IPS-18c (cell line): ENCODE measurements around the gene PIAS1.
"Not testable (repeated sequence)": the region's sequence is repeated elsewhere in the genome, so short reads cannot be mapped to it uniquely, and the experiment has no call there.

Source experiments
- H3K4me3 ChIP-seq: 2 replicates; pipeline ENCODE4 v1.7.0; 2013; ENCODE audit warnings: low read depth, mild to moderate bottlenecking, low read length, moderate library complexity; ENCODE audit not compliant: insufficient read depth
- H3K9me3 ChIP-seq: one replicate; pipeline ENCODE4 v1.6.1; 2013; ENCODE audit warnings: mild to moderate bottlenecking, low read length, moderate library complexity; ENCODE audit not compliant: control insufficient read depth, insufficient read depth

Gene PIAS1

DNA sequence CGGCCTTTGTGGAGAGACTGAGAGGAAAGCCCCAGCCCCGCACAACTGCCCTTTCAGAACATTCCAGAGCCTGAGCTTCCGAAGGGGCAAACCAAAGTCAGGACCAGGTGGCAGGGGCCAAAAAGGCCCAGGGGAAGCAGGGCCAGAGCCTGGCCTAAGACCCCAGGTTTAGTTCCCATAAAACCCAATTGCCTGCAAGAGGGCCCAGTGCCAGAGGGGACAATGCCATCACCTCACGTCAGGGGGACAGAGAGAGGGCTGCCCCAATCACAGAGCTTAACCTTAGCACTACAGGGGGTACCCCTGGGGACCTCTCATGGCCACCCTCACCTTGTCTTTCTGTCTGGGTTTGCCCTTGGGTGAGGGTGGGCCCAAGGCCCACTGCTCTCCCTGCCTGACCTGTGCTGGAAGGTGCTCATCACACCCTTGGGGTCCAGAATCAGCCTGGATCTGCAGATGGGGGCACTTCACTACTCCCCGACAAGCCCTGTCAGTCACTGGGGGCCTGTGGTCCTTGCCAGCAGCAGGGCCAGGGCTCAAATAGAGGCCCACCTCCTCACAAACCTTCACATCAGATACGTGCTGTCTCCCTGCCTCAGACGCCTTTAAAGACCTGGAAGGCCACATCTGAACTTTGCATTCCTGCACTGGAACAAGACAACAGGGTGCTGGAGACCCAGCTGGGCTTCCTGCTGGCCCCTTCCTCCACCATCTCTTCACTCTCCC is 147.2 kb downstream of the PIAS1 start:
- H3K9me3 ChIP-seq: no peaks in the 10 kb centered on the region

DNA sequence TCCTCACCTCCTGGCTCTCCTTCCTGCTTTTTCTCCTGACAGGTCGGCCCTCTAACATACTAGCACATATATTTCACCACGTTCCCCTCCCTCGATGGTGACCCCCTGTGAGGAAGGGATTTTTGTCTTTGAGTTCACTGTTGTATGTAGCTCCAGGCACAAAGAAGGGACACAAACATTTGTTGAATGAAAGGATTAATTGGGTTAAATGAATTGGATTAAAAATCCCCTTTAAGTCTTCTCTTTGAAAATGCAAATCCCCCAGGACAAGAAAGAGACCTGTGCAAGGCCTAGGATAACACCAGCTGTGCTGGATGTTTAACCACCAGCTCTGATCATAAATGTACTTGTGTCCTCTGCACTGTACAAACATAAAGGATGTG is 147.8 kb downstream of the PIAS1 start:
- H3K9me3 ChIP-seq: no peaks in the 10 kb centered on the region
- no peak overlapping the region for H3K4me3 ChIP-seq

More for the DNA sequence above, 147.2 kb downstream of the PIAS1 start:
- no peak overlapping the region for H3K4me3 ChIP-seq

DNA sequence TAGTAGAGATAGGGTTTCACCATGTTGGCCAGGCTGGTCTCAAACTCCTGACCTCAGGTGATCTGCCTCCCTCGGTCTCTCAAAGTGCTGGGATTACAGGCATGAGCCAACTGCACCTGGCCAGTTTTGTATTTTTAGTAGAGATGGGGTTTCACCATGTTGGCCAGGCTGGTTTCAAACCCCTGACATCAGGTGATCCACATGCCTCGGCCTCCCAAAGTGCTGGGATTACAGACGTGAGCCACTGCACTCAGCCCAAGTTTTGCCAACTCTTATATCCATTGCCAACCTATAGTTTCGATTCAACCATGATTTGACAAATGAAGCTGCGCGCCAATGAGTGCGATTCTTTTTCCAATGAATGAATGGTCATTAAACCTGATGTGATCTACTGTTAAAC is 148.9 kb downstream of the PIAS1 start:
- not testable (repeated sequence) for H3K9me3 ChIP-seq, H3K4me3 ChIP-seq

DNA sequence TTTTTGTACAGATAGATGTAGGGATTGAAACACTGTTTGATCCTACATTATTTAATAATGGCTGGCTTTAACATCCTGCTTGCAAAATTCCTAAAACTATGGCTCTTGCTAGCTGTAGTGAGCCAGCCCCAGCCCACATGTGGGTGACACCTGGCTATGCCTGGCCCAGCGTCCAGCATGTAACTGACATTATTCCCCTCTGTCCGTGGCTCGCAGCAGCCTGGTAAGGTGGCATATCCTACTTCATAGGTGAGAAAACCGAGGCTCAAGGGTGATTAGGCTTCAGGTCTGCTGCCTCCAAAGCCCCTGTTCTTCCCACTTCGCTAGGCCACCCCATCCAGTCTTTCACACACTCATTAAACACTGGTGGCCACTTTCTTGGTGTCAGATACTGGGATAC is 149.4 kb downstream of the PIAS1 start:
- Histone ChIP-seq H3K4me3 (no peak overlapping the region), H3K9me3 (no peaks in the 10 kb centered on the region)

DNA sequence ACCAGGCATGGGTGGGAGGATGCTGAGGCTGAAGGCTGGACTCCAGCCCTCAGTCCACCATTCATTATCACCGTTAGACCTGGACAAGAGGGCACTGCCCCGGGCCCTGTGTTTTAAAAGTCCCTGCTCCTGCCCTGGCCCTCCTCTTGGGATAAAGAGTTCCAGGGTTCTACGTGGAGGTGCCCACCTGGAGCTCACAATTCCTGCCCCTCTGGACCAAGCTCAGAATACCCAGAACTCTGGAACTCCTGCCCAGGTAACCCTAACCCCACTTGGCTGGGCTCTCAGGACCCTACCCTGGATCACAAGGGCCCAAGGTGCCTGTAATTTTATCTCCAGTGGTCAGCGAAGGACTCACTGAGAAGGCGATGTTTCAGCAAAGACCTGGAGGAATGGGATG is 149.8 kb downstream of the PIAS1 start:
- no peak overlapping the region for H3K4me3 ChIP-seq

DNA sequence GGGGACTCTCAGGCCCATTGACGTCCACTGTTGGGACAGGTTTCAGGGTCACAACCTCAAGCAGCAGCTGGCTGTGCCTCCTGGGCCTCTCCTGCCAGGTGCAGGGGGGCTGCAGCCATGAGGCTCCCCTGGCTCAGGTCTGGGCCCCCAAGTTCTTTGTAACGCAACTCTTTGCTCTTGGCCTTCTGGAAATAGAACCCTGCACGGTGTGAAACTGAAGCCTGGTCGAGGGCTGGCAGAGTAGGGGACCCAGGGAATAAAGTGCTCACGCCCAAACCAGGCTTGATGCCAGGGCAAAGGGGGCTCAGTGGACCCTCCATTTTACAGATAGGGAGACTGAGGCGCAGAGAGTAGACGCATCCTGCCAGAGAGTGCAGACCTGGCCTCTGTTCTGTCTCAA is 150.2 kb downstream of the PIAS1 start:
- H3K9me3 ChIP-seq: no peaks in the 10 kb centered on the region
- H3K4me3 ChIP-seq: no peak overlapping the region

More for the DNA sequence above, 149.8 kb downstream of the PIAS1 start:
- H3K9me3 ChIP-seq: no peaks in the 10 kb centered on the region

DNA sequence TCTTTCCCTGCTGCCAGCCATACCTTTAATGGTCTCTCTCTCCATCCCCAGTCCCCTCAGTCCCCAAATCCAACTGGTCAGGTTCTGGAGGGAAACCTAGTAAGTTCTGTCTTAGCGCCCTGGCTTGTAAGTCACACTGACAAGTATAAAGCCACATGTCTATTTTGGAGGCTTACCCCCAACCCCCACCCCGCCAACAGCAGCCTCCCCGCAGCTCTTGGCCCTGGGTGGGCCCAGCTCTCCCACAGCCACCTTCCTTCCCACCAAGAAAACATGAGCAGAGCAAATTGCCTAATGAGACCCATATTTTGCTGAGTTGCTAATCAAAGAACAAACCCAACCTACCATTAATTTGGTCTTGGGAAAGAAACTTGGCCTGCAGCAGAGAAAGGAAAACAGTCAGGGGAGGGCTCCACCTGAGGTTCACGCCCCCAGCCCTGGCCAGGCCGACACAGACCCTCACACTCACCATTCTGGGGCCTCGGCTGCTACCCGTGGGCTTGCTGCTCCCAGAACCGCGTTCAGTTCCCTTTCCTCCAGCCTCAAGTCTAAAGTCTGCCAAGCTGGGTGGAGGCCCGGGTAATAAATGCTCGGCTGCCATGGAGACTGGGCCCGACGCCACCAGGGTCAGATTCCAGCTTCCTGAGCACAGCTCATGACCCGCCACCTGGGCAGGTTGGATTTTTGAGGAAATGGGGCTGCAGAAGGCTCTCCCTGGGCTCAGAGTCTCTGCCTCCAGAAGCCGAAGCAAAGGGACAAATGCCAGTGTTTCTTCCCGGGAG is 150.9 kb downstream of the PIAS1 start, which contains the start of gene CALML4:
CALML4 (minus strand) TSS at position 557 of the 782 bp plus-strand sequence; CDS start at position 472, 85 bp downstream.
- Histone ChIP-seq H3K9me3 (no peaks in the 10 kb centered on the region), H3K4me3 (peak within 1 kb of the TSS; percentile 15; the same call in 1 of the 2 replicates)

DNA sequence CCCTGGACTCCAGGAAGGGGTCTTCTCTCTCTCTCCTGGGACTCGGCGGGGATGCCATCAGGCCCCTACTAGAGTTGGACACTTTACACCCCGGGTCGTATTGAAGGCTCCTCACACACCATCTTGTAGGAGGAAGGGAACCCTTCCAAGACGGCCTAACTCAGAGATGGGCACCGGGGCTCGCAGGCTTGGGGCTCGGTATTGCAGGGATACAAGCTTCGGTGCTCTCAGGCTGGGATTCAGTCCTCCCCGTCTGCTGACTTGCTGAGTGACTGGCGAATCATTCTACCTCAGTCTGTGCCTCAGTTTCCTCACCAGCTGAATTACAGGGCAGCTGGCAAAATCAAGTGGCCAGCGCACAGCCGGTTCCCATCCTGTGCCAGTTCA is 151.4 kb downstream of the PIAS1 start:
- H3K4me3 ChIP-seq: no peak overlapping the region; the same call in 1 of the 2 replicates
- no peaks in the 10 kb centered on the region for H3K9me3 ChIP-seq

DNA sequence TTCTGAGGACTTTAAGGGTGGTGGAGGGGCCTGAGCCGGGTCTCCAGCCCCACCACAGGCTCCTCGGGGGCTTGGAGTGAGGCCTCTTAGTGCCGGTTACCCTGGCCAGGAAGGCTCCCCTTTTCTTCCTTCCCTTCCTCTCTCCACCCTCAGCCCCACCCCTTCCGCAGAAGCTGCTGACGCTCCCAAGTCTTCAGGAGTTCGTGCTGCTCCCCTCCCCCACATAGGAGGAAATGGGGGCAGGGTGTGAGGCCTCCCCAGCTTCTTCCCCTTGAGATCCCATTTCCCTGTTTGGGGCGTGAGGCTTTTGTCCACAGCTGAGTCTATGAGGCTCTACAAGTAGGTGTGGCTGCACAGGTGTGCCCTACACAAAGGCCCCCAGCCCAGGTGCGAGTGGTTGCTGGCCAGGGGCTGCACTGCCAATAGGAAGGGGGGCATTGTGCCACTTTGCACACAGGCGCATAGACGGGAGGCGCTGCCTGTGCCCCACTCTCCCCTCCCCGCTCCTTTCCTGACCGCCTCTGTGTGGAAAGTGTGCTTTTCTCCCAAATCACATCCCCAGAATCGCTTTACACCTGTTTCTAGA is 151.9 kb downstream of the PIAS1 start:
- Histone ChIP-seq H3K4me3 (no peak overlapping the region), H3K9me3 (no peaks in the 10 kb centered on the region)

DNA sequence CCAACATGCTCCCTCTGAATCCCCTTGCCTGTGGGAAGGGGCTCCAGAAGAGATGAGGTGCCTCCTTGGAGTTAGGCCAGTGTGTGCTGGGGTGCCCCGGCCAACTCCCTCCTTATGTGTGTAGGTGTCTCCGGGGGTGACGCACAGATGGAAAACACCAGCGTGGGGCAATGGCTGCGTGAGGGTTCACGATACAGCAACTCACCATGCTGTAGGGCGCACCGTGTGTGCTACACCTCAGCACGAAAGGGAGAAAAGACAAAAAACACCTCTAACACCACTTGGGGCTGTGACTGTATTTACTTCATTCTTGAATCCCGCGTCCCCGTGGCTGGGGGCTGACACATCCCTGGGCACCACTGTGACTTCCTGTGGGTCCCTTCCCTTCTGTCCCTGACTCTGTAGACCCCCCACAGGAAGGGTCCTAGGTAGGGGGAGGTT is 152.6 kb downstream of the PIAS1 start:
- H3K9me3 ChIP-seq: no peaks in the 10 kb centered on the region
- no peak overlapping the region for H3K4me3 ChIP-seq

DNA sequence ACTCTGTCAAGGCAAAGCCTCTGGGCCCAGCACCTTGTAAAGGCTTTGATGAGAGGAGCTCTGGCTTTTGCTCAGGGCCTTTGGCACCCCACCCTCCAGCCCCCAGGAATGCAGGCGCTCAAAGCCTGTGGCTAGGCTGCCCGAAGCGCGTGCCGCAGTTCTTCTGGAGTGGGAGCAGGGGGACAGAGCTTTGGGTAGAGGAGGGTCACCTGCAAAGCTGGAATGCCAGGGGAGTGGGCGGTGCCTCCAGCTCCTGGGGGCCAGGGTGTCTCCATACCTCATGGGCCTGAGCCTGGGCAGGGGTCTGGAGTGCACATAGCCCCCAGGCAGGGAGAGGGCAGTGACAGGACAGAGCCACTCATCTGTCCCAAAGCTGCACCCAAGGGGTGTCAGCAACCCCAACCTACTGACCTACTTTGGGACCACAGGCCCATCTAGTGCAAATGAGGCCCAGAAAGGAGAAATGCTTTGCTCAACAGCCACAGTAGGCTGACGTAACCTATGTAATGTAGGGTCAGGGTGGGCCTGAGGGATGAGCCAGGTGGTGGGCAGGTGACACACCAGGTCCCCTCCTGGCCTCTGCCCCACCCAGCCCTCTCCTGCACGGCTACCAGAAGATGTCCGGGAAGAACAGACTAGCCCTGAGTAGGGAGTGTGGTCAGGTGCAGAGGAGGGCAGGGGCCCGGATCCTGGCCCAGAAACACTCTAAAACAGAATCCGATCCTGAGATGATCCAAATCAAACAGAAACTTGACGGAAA is 153.2 kb downstream of the PIAS1 start:
- H3K9me3 ChIP-seq: no peaks in the 10 kb centered on the region
- no peak overlapping the region for H3K4me3 ChIP-seq

DNA sequence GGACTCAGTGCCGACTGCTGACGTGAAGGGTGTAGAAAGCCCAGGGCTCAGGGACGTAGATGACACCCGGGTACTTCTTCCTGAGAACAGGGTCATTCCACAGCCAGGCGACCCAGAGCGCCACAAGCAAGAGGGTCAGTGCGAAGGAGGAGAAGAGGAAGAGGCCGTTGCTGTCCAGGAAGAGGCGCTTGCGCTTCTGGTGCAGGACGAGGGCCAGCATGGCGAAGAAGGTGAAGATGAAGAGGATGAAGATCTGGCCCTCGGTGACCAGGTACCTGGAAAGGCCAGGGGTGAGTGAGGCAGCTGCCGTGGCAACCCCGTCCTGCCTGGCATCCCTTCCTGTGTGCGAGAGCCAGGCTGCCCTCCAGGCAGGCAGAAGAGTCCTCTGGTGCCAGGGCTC is 154.0 kb downstream of the PIAS1 start:
- Histone ChIP-seq H3K4me3 (no peak overlapping the region), H3K9me3 (no peaks in the 10 kb centered on the region)

DNA sequence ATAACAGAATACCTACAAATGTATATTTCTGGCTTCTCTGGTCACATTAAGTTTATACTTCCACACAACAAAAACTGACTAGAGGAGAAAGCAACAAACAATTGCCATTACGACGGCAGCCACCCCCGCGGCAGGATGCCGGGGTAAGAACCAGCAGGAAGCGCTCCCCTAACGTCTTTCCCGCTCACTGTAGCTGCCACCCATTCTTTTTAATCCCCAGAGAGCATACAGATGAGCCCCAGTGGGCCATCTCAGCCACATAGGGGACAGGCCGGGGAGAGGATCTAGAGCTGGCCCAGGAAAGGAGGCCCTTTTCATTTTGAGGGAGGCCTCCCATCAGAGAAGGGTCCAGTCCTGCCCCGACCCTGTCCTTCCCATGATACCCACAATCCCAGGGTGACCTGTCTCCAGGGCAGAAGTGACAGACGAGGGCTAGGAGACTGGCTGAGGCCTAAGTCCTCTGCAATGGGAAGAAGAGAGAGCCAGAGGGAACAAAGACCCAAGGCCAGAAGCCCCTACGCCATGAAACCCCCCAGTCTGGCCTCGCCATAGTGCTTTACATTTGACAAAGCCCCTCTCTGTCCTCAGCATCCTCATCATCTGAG is 154.6 kb downstream of the PIAS1 start:
- Histone ChIP-seq H3K9me3 (no peaks in the 10 kb centered on the region), H3K4me3 (no peak overlapping the region)

DNA sequence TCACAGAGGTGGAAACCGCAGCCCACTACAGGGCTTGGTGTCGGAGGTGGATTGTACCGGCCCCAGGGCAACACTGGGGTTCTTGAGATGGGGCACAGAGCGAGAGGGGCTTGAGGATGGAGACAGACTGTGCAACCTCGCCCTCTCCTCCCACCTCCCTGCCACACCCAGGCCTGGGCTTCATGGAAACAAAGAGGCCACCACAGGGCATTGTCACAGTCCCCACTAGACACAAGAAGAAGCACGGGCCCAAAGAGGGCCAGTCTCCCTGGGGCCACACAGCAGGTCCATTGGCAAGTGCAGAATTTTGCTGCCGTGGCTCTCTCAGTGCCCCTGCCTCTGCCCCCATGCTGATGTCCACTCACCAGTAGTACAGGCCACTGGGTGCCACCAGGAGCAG is 155.2 kb downstream of the PIAS1 start:
- no peaks in the 10 kb centered on the region for H3K9me3 ChIP-seq
- no peak overlapping the region for H3K4me3 ChIP-seq

DNA sequence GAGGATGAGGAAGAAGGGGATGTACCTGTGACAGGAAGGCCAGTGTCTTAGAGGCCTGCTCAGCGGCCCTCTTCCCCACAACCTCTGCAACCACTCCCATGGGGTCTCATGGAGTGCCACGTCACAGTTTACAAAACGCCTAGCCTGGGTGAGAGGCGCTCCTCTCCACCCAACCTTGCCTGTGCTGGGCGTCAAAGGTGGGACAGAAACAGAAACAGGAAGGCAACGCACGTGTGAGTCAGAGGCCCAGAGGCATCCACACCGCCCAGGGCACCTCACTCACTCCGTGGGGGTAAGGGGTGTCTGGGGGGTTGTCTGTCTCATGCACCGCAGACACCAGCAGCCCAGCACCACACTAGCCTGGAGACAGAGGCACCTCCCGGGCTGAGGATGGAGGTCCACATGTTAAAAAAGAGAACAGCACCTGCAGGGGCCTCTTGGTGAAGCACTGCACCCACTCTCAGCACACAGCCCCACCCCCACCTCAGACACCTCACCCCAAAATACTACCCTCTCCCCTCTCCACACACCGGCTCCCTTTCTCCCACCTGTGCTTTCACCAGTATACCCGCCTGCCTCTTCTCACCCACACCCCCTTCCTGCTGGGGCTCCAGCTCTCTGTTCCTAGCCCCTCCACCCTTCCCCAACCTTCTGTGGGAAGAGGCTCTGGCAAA is 155.8 kb downstream of the PIAS1 start:
- Histone ChIP-seq H3K9me3 (no peaks in the 10 kb centered on the region), H3K4me3 (no peak overlapping the region)

DNA sequence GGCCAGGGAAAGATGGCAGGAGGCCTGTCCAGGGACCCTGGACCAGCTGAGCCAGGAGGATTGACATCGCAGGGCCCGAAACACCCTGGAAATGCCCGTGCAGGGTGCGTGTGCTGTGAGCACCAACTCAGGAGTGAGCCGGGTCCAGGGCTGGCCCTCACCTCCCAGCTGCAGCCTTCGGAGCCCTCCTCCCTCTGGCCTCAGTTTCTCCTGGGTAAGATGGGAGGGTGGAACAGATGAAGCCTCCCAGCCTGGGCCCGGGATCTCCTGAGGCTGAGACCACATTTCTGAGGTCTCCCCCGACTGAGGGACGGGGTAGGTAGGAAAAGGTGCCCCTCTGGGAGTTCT is 156.3 kb downstream of the PIAS1 start:
- no peak overlapping the region for H3K4me3 ChIP-seq
- no peaks in the 10 kb centered on the region for H3K9me3 ChIP-seq
